BE2C (cell line): Measurements from ENCODE around the gene ECHS1.
"Not testable (repeated sequence)": the region's sequence is repeated elsewhere in the genome, so short reads cannot be mapped to it uniquely, and the experiment has no call there.

ENCODE experiments used
- DNase-seq: peaks from one replicate; pipeline ENCODE4 v3.0.0-alpha.2; 2020
- H3K27me3 ChIP-seq: fragments of 250-450 bp; sonication (Bioruptor Pico); 2 replicates; pipeline ENCODE4 v1.5.1; 2020; ENCODE audit warnings: mild to moderate bottlenecking
- H3K36me3 ChIP-seq: fragments of 250-450 bp; sonication (Bioruptor Pico); 2 replicates; pipeline ENCODE4 v1.5.1; 2020; ENCODE audit warnings: mild to moderate bottlenecking
- H3K4me1 ChIP-seq: fragments of 250-450 bp; sonication (Bioruptor Pico); 2 replicates; pipeline ENCODE4 v1.5.1; 2020
- H3K4me3 ChIP-seq: 2 replicates; pipeline ENCODE4 v1.5.1; 2011; ENCODE audit warnings: low read depth, low read length
- H3K9me3 ChIP-seq: fragments of 250-450 bp; sonication (Bioruptor Pico); 2 replicates; pipeline ENCODE4 v1.5.1; 2020
- TF ChIP-seq, protein P1 (sequence below): IDR thresholded peaks from 2 replicates; pipeline ENCODE4 v1.5.1; 2012; ENCODE audit warnings: mild to moderate bottlenecking, low read depth, low read length

The ECHS1 gene

DNA sequence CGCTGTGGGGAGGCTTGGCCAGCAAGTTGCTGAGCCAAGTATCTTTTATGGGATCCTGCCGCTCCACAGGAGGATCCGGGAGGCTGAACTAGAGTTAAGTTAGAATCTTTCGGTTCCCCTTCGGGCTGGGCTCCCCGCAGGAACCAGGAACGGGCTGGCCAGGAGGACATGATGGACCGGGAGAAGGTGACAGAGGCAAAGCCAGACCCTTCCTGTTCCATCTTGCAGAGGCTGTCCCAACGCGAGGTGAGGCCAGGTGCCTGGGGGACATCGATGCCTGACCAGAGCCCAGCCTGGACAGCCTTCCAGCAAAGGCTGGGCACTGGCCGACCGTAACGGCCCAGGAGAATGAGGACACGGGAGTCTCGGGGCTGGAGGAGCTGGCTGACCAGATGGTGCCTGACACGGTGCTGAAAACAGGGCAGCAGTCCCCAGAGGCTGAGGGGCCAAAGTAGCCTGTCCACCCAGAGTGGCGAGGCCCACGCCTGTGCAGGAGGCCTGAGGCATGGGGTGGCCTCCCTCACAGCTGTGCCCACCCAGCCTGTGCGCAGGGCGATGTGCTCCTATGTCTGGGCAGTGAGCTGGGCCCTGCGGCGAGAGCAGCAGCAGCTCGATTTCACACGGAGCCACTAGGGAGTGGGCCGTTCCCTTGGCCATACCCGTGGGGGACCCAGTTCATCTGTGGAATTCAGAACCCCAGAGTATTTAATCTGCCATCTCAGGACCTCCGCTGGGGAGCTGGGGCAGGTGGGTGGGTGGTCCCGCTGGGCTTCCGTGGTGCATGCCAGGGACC is 4.1 kb upstream of the ECHS1 start:
- TF ChIP-seq, protein P1, sequence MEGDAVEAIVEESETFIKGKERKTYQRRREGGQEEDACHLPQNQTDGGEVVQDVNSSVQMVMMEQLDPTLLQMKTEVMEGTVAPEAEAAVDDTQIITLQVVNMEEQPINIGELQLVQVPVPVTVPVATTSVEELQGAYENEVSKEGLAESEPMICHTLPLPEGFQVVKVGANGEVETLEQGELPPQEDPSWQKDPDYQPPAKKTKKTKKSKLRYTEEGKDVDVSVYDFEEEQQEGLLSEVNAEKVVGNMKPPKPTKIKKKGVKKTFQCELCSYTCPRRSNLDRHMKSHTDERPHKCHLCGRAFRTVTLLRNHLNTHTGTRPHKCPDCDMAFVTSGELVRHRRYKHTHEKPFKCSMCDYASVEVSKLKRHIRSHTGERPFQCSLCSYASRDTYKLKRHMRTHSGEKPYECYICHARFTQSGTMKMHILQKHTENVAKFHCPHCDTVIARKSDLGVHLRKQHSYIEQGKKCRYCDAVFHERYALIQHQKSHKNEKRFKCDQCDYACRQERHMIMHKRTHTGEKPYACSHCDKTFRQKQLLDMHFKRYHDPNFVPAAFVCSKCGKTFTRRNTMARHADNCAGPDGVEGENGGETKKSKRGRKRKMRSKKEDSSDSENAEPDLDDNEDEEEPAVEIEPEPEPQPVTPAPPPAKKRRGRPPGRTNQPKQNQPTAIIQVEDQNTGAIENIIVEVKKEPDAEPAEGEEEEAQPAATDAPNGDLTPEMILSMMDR, result no peak
- no peak overlapping the region for H3K4me3 ChIP-seq
- no peaks in the 10 kb centered on the region for H3K9me3 ChIP-seq
- H3K27me3 ChIP-seq, result no peaks in the 10 kb centered on the region
- H3K4me1 ChIP-seq, result no peaks in the 10 kb centered on the region; the same call in 1 of the 2 replicates
- no peak for DNase-seq
- H3K36me3 ChIP-seq, result no peaks in the 10 kb centered on the region

DNA sequence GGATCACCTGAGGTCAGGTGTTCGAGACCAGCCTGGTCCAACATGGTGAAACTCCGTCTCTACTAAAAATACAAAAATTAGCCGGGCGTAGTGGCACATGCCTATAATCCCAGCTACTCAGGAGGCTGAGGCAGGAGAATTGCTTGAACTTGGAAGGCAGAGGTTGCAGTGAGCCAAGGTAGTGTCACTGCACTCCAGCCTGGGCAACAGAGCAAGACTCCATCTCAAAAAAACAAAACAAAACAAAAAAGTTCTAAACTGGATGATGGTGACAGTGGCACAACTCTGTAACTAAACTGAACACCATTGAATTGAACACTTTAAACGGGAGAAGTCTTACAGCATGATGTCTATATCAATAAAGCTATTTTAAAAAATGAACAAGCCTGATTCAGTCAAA is 3.0 kb upstream of the ECHS1 start:
- H3K4me3 ChIP-seq, H3K36me3 ChIP-seq, DNase-seq, H3K4me1 ChIP-seq, H3K27me3 ChIP-seq, H3K9me3 ChIP-seq: not testable (repeated sequence)

DNA sequence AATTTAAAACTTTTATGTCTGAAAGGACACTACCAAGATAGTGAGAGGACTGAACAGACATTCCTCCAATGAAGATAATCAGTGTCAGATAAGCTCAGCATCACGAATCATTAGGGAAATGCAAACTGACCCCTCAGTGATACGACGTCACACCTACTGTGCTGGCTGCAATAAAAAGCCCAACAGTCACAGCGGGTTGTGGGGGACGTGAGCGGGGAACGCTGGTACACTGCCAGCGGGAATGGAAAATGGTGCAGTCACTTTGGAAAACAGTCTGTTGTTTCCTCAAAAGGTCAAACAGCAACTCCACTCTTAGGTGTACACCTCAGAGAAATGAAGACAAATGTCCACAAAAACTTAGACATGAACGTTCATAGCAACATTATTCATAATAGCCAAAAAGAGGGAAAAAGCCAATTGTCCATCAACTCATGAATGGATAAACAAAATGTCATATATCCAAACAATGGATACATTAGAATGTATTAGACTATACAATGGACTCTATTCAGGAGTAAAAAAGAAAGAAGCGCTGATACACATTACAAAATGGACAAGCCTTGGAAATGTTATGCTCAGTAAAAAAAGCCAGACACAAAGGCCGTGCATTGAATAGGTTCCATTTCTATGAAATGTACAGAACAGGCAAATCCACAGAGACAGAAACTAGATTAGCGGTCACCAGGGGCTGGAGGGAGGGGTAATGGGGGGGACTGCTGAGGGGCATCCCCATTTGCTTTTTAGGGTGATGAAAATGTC is 2.4 kb upstream of the ECHS1 start:
- Histone ChIP-seq H3K4me3 (no peak overlapping the region), H3K27me3 (no peaks in the 10 kb centered on the region), H3K4me1 (no peaks in the 10 kb centered on the region; the same call in 1 of the 2 replicates)

DNA sequence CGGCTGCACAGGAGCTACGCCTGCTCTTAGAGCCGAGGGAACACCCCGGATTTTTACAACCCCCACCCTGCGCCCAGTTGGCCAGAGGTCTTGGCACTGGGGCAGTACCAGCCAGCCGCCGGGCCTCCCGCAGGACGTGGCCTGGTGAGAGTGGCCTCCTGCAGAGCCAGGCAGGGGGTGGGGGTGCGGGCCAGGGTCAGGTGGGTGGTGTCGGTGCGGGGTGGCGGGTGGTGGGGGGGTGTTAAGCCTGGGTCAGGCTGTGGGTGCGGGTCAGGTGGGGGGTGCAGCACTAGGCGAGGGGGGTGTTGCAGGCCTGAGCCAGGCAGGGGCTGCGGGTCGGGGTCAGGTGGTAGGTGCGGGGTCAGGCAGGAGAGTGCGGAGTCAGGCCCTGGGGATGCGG is 647 bp downstream of the ECHS1 start:
- Histone ChIP-seq H3K9me3 (no peaks in the 10 kb centered on the region), H3K27me3 (no peaks in the 10 kb centered on the region), H3K4me1 (no peaks in the 10 kb centered on the region; the same call in 1 of the 2 replicates), H3K36me3 (peaks cover 16% of the 10 kb centered on the region), H3K4me3 (no peak overlapping the region)
- TF ChIP-seq, protein P1, result no peak
- no peak for DNase-seq

More for the DNA sequence above, 2.4 kb upstream of the ECHS1 start:
- no peaks in the 10 kb centered on the region for H3K36me3 ChIP-seq
- H3K9me3 ChIP-seq, result no peaks in the 10 kb centered on the region
- TF ChIP-seq, protein P1, result no peak
- DNase-seq, result no peak

DNA sequence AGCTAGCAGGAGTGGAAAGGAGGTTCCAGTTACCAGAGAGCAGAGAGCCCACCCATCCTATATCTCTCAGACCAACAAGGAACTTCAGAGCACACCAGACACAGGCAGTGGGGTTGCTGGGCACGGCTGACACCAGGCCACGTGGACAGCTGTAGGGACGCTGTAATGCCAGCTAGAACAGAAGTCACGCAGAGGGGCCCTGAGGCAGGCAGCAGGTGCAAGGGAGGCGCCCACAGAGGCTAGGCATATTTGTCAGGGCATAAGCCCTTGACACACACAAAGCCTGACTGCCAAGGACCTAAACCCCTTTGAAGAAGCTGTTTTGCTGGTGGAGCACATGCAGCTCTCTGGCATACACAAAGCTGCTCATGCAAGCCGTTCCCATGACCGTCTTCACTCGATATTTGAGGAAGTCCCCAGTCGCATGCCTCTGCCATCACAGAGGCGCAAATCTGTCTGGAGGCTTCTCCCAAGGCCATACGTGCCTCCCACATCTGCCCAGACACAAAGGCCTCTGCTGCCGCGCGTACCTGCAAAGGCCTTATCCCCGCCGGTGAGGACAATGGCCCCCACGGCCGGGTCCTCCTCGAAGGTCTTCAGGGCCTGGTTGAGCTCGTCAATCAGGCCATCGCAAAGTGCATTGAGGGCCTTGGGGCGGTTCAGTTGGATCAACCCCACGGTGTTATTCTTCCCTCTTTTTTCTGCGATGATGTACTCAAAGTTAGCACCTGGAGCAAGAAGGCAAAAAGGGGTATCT is 2.9 kb downstream of the ECHS1 start:
- TF ChIP-seq, protein P1, result no peak
- Histone ChIP-seq H3K4me1 (no peaks in the 10 kb centered on the region; the same call in 1 of the 2 replicates), H3K36me3 (peaks cover 25% of the 10 kb centered on the region), H3K27me3 (no peaks in the 10 kb centered on the region), H3K9me3 (no peaks in the 10 kb centered on the region), H3K4me3 (no peak overlapping the region)
- no peak for DNase-seq

DNA sequence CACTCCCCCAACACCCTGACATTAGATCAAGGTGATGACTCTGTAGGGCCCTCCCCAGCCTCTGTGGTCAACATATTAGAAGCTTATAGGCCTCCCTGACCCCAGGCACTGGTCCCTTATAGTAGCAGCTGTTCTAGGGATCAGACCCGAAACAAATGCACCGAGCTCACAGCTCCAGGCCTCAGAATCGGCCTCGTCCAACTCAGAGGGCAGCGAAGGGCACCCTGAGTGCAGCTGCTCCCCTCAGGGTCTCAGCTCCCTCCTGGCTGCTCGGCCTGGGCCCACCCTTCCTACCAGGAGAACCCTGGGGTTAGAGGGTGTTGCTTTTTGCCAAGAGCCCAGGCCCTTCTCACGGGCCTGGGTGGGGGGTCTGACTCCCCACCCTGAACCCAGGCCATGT is 5.0 kb downstream of the ECHS1 start:
- no peak for DNase-seq
- H3K4me1 ChIP-seq, result no peaks in the 10 kb centered on the region
- TF ChIP-seq, protein P1, result no peak
- no peaks in the 10 kb centered on the region for H3K27me3 ChIP-seq
- no peaks in the 10 kb centered on the region for H3K9me3 ChIP-seq
- H3K4me3 ChIP-seq, result no peak overlapping the region
- H3K36me3 ChIP-seq, result peaks cover 25% of the 10 kb centered on the region

DNA sequence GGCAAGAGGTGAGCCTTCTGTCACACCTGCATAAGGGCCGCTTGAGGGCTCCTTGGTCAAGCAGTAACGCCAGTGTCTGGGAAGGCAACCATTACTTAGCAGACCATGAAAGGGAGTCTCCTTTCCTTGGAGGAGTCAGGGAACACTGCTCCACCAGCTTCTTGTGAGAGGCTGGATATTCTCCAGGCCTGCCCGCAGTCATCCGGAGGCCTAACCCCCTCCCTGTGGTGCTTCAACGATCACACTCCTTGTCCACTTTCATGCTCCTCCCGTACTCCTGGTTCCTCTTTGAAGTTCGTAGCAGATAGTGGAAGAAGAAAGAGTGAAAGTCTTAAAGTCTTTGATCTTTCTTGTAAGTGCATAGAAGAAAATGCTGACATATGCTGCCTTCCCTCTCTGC is 5.7 kb downstream of the ECHS1 start:
- peaks cover 25% of the 10 kb centered on the region for H3K36me3 ChIP-seq
- H3K9me3 ChIP-seq, H3K4me1 ChIP-seq, H3K27me3 ChIP-seq, H3K4me3 ChIP-seq, DNase-seq: not testable (repeated sequence)
